LNCaP clone FGC (cell line): Measurements from ENCODE around the gene ZNF70.

Experiments used
- DNase-seq: peaks from one replicate; pipeline ENCODE4 v3.0.0-alpha.2; 2011; ENCODE audit warnings: low read depth
- H3K4me3 ChIP-seq: 2 replicates; pipeline ENCODE4 v1.5.1; 2011; ENCODE audit warnings: mild to moderate bottlenecking, low read depth, low read length, control low read depth
- CTCF ChIP-seq: IDR thresholded peaks from 2 replicates; pipeline ENCODE4 v1.5.1; 2012; ENCODE audit warnings: mild to moderate bottlenecking; ENCODE audit not compliant: control insufficient read depth, insufficient read depth; ENCODE audit errors: extremely low read depth

Gene ZNF70

DNA sequence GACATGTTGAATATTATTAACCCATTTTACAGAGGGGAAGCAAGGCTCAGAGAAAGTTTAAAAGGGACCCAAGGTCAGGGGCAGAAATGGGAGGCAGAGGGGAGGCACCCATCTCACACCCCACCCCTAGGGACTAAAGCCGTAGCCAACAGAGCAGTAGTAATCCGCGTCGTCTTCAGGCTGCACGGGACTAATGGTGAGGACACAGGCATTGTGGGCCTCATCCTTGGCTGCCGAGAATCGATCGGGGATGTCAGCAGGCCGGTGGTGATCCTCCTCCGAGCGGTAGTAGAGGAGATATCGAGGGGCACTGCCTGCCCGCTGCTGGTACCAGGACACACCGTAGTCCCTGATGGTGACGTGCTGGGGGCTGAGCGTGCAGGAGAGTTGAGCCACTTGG lies 1.8 kb upstream of the ZNF70 start:
- DNase-seq = no peak
- TF ChIP-seq CTCF = no peak
- H3K4me3 ChIP-seq = no peak overlapping the region

- no peak overlapping the region; the same call in 1 of the 2 replicates for H3K4me3 ChIP-seq
- DNase-seq = no peak
- no peak for TF ChIP-seq CTCF
These were observed 1.3 kb upstream of the ZNF70 start for GRCh38 chr22:23752090-23752691.

- peak overlapping the region; percentile 72 for H3K4me3 ChIP-seq
- DNase-seq = no peak
- TF ChIP-seq CTCF = no peak
These were observed 607 bp upstream of the ZNF70 start for GRCh38 chr22:23751441-23751996.

GRCh38 chr22:23750367-23750713 lies 572 bp downstream of the ZNF70 start:
- DNase-seq = no peak
- TF ChIP-seq CTCF = no peak
- H3K4me3 ChIP-seq = peak overlapping the region; percentile 83

DNA sequence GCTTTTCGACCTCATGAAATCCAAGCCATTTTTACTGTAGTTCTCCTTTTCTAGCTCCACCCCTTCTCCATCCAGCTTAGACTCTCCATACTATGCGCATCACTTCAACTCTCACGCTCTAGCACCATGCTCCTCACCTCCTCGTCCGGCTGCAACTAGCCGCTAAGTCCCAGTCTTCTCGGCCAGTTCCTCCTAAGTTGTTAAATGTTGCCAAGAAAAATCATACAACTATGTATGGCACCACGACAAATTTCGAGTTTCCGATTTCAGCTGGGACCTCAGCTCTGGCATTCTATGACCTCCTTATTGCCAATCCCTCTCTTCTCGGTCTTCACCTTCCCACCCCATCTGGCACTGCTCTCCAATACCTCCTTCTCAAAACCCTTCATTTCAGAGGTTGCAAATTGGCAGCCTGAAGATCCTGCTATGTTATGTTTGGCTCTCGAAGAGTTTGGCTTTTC lies 1.0 kb downstream of the ZNF70 start:
- no peak for DNase-seq
- TF ChIP-seq CTCF = no peak
- H3K4me3 ChIP-seq = peak overlapping the region; percentile 83

DNA sequence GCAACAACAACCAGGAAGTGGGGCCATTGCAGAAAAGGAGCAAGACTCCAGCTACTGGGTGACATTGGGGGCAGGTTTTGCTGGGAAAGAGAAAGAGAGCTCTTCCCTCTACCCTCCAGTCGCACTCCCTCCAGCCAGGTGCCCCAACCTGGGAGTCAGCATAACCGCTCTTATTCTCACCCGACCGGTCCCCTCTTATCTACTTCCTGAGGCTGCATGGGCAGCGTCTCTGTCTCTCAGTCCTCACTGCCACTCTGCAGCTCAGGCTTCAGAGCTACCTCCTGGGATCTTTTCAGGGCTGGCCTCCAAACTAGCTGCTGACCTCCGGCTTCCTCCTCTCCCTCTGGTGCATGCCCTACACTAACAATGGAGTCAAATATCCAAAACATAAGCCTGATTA lies 5.1 kb downstream of the ZNF70 start:
- no peak for DNase-seq
- H3K4me3 ChIP-seq = no peak overlapping the region
- TF ChIP-seq CTCF = no peak

GRCh38 chr22:23744485-23744884 lies 6.4 kb downstream of the ZNF70 start:
- TF ChIP-seq CTCF = no peak
- no peak for DNase-seq

More at GRCh38 chr22:23744485-23744884, 6.4 kb downstream of the ZNF70 start:
- H3K4me3 ChIP-seq = no peak overlapping the region
